ENCODE results near the gene THADA.
"Not testable (repeated sequence)": the region's sequence is repeated elsewhere in the genome, so short reads cannot be mapped to it uniquely, and the experiment has no call there.

The THADA gene

GRCh38 chr2:43396344-43396743, 199.5 kb downstream of the THADA start:
- not testable (repeated sequence) for H3K27me3 ChIP-seq (ENCODE audit: control insufficient read depth, insufficient read depth, low read length, poor library complexity, severe bottlenecking); H3K4me3 ChIP-seq (ENCODE audit: insufficient read depth, low read depth, low read length); H3K36me3 ChIP-seq (ENCODE audit: control insufficient read depth, insufficient read depth, low read length); H3K27ac ChIP-seq (ENCODE audit: insufficient read depth, low read depth, low read length, poor library complexity, severe bottlenecking); H3K9me3 ChIP-seq (ENCODE audit: control insufficient read depth, low read length); H3K4me1 ChIP-seq (ENCODE audit: control insufficient read depth, insufficient read depth, low read length)
- 95% methylated on average over 8 of the region's 8 CpGs for WGBS, 2 experiments

DNA sequence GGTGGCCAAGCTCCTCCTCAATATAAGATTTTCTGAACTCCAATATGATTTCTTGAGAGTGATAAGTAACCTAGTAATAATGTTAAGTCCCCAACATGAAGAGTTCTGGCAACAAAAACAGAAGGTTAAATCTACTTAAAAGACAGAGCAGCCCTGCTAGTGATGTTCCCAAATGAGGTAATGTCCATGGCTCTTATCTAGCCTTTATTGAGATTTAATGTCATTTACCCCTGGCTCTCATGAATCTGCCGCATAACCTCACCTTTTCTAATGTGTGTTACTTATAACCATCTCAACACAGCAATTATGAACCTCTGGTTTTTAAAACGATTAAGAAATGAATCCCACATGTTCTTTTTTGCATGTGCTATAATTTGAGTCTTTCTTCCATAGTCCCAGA, 201.9 kb downstream of the THADA start:
- H3K4me3 ChIP-seq (ENCODE audit: insufficient read depth, low read depth, low read length) = no peak overlapping the region
- 85 to 98% methylated on average over 2 of the region's 2 CpGs for WGBS, 2 experiments
- H3K4me1 ChIP-seq (ENCODE audit: control insufficient read depth, insufficient read depth, low read length) = no peaks in the 10 kb centered on the region
- H3K27me3 ChIP-seq (ENCODE audit: control insufficient read depth, insufficient read depth, low read length, poor library complexity, severe bottlenecking) = no peaks in the 10 kb centered on the region
- H3K9me3 ChIP-seq (ENCODE audit: control insufficient read depth, low read length) = no peaks in the 10 kb centered on the region
- no peak overlapping the region for H3K27ac ChIP-seq (ENCODE audit: insufficient read depth, low read depth, low read length, poor library complexity, severe bottlenecking)
- H3K36me3 ChIP-seq (ENCODE audit: control insufficient read depth, insufficient read depth, low read length) = no peaks in the 10 kb centered on the region

- Histone ChIP-seq H3K4me1 (ENCODE audit: control insufficient read depth, insufficient read depth, low read length) (no peaks in the 10 kb centered on the region), H3K9me3 (ENCODE audit: control insufficient read depth, low read length) (no peaks in the 10 kb centered on the region), H3K27me3 (ENCODE audit: control insufficient read depth, insufficient read depth, low read length, poor library complexity, severe bottlenecking) (no peaks in the 10 kb centered on the region), H3K27ac (ENCODE audit: insufficient read depth, low read depth, low read length, poor library complexity, severe bottlenecking) (no peak overlapping the region), H3K4me3 (ENCODE audit: insufficient read depth, low read depth, low read length) (no peak overlapping the region), H3K36me3 (ENCODE audit: control insufficient read depth, insufficient read depth, low read length) (no peaks in the 10 kb centered on the region)
- WGBS, 2 experiments = 96 to 98% methylated on average over 3 to 4 of the region's 4 CpGs
Measured at GRCh38 chr2:43391878-43392215, 204.0 kb downstream of the THADA start.

GRCh38 chr2:43391201-43391877, 204.5 kb downstream of the THADA start:
- no peaks in the 10 kb centered on the region for H3K4me1 ChIP-seq (ENCODE audit: control insufficient read depth, insufficient read depth, low read length)
- H3K27me3 ChIP-seq (ENCODE audit: control insufficient read depth, insufficient read depth, low read length, poor library complexity, severe bottlenecking) = no peaks in the 10 kb centered on the region
- WGBS, 2 experiments = 87 to 93% methylated on average over 2 of the region's 2 CpGs
- H3K36me3 ChIP-seq (ENCODE audit: control insufficient read depth, insufficient read depth, low read length) = no peaks in the 10 kb centered on the region
- H3K4me3 ChIP-seq (ENCODE audit: insufficient read depth, low read depth, low read length) = no peak overlapping the region
- H3K27ac ChIP-seq (ENCODE audit: insufficient read depth, low read depth, low read length, poor library complexity, severe bottlenecking) = no peak overlapping the region
- no peaks in the 10 kb centered on the region for H3K9me3 ChIP-seq (ENCODE audit: control insufficient read depth, low read length)

DNA sequence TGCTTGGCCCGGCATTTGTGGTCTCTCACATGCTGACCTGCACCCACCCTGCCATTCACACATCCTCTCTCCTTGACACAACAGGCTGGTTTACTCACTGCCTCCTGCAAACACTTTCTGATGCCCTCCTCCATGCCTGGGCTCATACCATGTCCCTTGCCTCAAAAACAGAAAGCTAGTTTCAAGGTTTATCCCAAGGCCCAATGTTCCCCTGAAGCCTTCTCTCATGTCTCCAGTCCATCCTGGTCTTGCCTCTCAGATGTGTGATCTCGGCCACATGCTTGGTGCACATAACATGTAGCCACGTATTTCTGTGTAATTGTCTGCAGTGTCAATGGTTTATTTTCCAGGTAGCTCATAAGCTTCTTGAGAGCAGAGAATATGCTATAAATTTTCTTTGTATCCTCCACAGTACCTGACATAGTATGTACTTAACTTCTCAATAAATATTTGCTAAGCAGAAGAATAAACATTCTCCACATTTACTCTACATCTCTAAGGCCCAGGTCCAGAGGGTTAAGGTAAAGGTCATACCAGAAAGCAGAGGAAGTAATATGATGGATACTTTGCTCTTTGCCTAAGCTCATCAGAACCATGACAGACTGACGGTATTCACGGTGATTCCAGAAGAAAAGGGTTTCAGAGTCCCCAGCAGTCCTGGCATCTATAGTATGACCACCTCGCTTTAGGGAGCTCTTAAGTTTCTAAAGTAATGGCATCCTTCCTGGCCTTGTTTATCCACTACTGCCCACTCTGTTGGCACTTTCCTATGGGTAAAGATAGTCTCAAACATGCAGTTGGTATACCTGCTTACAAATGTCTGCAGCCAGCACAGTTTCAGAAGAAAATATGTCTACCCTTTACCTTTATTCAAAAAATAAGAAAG, 206.0 kb downstream of the THADA start:
- Histone ChIP-seq H3K4me3 (ENCODE audit: insufficient read depth, low read depth, low read length) (no peak overlapping the region), H3K27ac (ENCODE audit: insufficient read depth, low read depth, low read length, poor library complexity, severe bottlenecking) (no peak overlapping the region), H3K27me3 (ENCODE audit: control insufficient read depth, insufficient read depth, low read length, poor library complexity, severe bottlenecking) (no peaks in the 10 kb centered on the region), H3K4me1 (ENCODE audit: control insufficient read depth, insufficient read depth, low read length) (no peaks in the 10 kb centered on the region), H3K36me3 (ENCODE audit: control insufficient read depth, insufficient read depth, low read length) (no peaks in the 10 kb centered on the region), H3K9me3 (ENCODE audit: control insufficient read depth, low read length) (no peaks in the 10 kb centered on the region)
- 95 to 97% methylated on average over 6 of the region's 6 CpGs for WGBS, 2 experiments

GRCh38 chr2:43388371-43388770, 207.5 kb downstream of the THADA start:
- Histone ChIP-seq H3K4me3 (ENCODE audit: insufficient read depth, low read depth, low read length) (no peak overlapping the region), H3K36me3 (ENCODE audit: control insufficient read depth, insufficient read depth, low read length) (no peaks in the 10 kb centered on the region), H3K27me3 (ENCODE audit: control insufficient read depth, insufficient read depth, low read length, poor library complexity, severe bottlenecking) (no peaks in the 10 kb centered on the region), H3K27ac (ENCODE audit: insufficient read depth, low read depth, low read length, poor library complexity, severe bottlenecking) (no peak overlapping the region), H3K9me3 (ENCODE audit: control insufficient read depth, low read length) (no peaks in the 10 kb centered on the region), H3K4me1 (ENCODE audit: control insufficient read depth, insufficient read depth, low read length) (no peaks in the 10 kb centered on the region)
- WGBS, 2 experiments = 93 to 100% methylated on average over 1 to 2 of the region's 2 CpGs

DNA sequence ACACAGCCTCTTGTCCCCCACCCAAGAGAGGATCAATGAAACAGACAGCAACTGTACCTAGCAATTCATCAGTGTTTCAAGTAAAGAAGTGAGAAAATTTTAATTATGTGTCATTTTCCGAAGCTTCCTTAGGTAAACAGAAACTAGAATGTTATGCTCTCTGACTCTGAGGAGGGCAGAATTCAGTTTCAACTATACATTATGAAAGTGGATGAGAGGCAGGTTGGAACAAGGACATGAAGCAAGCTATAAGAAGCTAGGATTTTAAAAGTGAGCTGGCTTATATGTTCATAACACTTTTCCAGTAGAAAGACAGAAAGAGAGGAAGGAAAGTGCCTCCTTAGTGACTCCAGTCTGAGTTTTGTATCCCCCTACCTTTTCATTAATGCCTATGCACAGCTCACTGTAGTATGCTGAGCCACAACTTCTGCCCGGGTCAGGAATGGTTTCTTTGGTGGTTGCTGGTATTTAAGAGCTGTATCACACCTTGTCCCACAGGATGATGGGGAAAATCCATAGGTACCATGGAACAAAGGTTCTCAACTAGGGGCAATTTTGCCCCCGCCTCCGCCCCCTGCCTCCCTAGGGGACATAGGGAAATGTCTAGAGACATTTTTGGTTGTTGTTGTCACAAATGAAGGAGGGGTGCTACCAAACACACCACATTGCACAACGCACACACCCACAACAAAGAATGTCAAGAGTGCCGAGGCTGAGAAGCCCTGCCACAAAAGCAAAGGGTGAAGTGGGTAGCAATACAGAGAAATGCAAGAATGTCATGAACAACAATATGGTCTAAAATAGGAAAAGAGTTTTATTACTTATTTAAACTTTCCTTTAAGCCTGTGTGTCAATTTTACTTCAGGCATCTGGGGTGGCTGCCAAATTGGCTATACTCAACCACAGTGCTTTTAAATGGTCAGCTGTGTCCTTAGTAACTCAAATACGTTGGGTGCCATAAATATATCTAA, 208.5 kb downstream of the THADA start:
- 94 to 99% methylated on average over 6 to 7 of the region's 7 CpGs for WGBS, 2 experiments
- Histone ChIP-seq H3K27me3 (ENCODE audit: control insufficient read depth, insufficient read depth, low read length, poor library complexity, severe bottlenecking) (no peaks in the 10 kb centered on the region), H3K9me3 (ENCODE audit: control insufficient read depth, low read length) (no peaks in the 10 kb centered on the region), H3K27ac (ENCODE audit: insufficient read depth, low read depth, low read length, poor library complexity, severe bottlenecking) (no peak overlapping the region), H3K4me1 (ENCODE audit: control insufficient read depth, insufficient read depth, low read length) (no peaks in the 10 kb centered on the region), H3K4me3 (ENCODE audit: insufficient read depth, low read depth, low read length) (no peak overlapping the region), H3K36me3 (ENCODE audit: control insufficient read depth, insufficient read depth, low read length) (no peaks in the 10 kb centered on the region)

GRCh38 chr2:43386679-43387078, 209.2 kb downstream of the THADA start:
- 93 to 95% methylated on average over 9 of the region's 9 CpGs for WGBS, 2 experiments
- H3K27ac ChIP-seq (ENCODE audit: insufficient read depth, low read depth, low read length, poor library complexity, severe bottlenecking); H3K27me3 ChIP-seq (ENCODE audit: control insufficient read depth, insufficient read depth, low read length, poor library complexity, severe bottlenecking); H3K36me3 ChIP-seq (ENCODE audit: control insufficient read depth, insufficient read depth, low read length); H3K4me1 ChIP-seq (ENCODE audit: control insufficient read depth, insufficient read depth, low read length); H3K4me3 ChIP-seq (ENCODE audit: insufficient read depth, low read depth, low read length); H3K9me3 ChIP-seq (ENCODE audit: control insufficient read depth, low read length): not testable (repeated sequence)

DNA sequence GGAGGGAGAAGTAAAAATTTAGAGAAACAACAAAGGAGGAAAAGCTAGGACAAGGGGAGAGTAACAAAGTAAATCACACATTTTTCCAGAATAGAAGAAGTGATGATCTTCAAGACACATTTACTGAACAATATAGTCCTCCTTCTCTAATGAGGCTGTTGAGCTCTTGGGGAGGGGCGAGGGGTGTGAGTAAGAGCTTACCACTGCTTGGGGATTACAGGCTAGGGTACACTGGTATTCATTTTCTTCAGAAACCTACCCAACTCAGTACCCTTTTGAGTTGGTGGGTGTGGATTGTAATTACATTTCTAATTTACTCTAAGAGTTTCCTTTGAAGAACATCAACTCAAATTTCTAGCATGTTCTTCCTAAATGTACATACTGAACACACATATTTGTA, 211.7 kb downstream of the THADA start:
- Histone ChIP-seq H3K27ac (ENCODE audit: insufficient read depth, low read depth, low read length, poor library complexity, severe bottlenecking) (no peak overlapping the region), H3K9me3 (ENCODE audit: control insufficient read depth, low read length) (no peaks in the 10 kb centered on the region), H3K36me3 (ENCODE audit: control insufficient read depth, insufficient read depth, low read length) (no peaks in the 10 kb centered on the region), H3K27me3 (ENCODE audit: control insufficient read depth, insufficient read depth, low read length, poor library complexity, severe bottlenecking) (no peaks in the 10 kb centered on the region), H3K4me1 (ENCODE audit: control insufficient read depth, insufficient read depth, low read length) (no peaks in the 10 kb centered on the region), H3K4me3 (ENCODE audit: insufficient read depth, low read depth, low read length) (no peak overlapping the region)
- 80 to 100% methylated on average over 1 of the region's 1 CpG for WGBS, 2 experiments

DNA sequence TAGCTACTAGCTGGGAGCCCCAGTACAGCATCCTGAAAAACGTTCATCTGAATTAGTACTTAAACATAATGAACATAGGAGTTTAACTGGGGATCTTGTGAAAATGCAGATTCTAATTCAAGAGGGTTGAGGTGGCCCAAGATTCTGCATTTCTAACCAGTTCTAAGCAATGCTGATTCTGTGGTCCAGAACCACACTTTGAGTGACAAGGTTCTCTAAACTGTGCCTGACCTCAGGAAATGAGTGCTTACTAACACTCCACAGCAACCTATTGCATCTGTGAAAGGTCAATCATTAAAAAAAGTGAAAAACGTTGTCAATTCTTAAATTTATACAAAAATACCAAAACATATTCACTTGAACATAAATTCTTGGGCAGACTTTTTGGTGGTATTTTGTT, 212.3 kb downstream of the THADA start:
- no peaks in the 10 kb centered on the region for H3K36me3 ChIP-seq (ENCODE audit: control insufficient read depth, insufficient read depth, low read length)
- no peaks in the 10 kb centered on the region for H3K9me3 ChIP-seq (ENCODE audit: control insufficient read depth, low read length)
- 84 to 89% methylated on average over 2 of the region's 2 CpGs for WGBS, 2 experiments
- no peaks in the 10 kb centered on the region for H3K4me1 ChIP-seq (ENCODE audit: control insufficient read depth, insufficient read depth, low read length)
- no peak overlapping the region for H3K27ac ChIP-seq (ENCODE audit: insufficient read depth, low read depth, low read length, poor library complexity, severe bottlenecking)
- no peak overlapping the region for H3K4me3 ChIP-seq (ENCODE audit: insufficient read depth, low read depth, low read length)
- H3K27me3 ChIP-seq (ENCODE audit: control insufficient read depth, insufficient read depth, low read length, poor library complexity, severe bottlenecking) = no peaks in the 10 kb centered on the region
